ENCODE results near the gene PTGES2.

Gene PTGES2

DNA sequence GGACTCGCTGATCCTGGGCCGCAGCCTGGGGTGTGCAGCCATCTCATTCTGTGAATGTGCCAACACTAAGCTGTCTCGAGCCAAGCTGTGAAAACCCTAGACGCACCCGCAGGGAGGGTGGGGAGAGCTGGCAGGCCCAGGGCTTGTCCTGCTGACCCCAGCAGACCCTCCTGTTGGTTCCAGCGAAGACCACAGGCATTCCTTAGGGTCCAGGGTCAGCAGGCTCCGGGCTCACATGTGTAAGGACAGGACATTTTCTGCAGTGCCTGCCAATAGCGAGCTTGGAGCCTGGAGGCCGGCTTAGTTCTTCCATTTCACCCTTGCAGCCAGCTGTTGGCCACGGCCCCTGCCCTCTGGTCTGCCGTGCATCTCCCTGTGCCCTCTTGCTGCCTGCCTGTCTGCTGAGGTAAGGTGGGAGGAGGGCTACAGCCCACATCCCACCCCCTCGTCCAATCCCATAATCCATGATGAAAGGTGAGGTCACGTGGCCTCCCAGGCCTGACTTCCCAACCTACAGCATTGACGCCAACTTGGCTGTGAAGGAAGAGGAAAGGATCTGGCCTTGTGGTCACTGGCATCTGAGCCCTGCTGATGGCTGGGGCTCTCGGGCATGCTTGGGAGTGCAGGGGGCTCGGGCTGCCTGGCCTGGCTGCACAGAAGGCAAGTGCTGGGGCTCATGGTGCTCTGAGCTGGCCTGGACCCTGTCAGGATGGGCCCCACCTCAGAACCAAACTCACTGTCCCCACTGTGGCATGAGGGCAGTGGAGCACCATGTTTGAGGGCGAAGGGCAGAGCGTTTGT, 19.9 kb downstream of the PTGES2 start:
- H3K27me3 Mint-ChIP-seq (ENCODE audit: low read depth, poor library complexity): peaks cover 4% of the 10 kb centered on the region
- no peak overlapping the region for H3K27ac Mint-ChIP-seq
- H3K36me3 Mint-ChIP-seq (ENCODE audit: low read depth): peaks cover 18% of the 10 kb centered on the region
- no peak for DNase-seq
- H3K4me3 Mint-ChIP-seq: no peak overlapping the region
- H3K9me3 Mint-ChIP-seq: no peaks in the 10 kb centered on the region
- H3K4me1 Mint-ChIP-seq: peaks cover 49% of the 10 kb centered on the region
- no peak for TF ChIP-seq CTCF (IDR thresholded peaks at IDR 0.05)

DNA sequence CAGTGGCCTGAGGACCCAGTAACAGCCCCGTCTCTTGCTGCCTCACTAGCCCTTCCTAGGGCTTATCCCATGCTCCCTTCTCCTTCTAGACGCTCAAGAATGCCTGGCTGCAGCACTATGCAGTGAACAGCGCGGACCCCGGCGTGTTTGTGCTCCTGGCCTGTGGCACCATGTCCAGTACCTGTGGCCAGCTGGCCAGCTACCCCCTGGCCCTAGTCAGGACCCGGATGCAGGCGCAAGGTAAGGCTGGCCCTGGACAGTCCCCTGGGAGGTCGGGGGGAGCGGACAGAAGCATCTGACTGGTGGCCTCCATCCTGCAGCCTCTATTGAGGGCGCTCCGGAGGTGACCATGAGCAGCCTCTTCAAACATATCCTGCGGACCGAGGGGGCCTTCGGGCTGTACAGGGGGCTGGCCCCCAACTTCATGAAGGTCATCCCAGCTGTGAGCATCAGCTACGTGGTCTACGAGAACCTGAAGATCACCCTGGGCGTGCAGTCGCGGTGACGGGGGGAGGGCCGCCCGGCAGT, 20.5 kb downstream of the PTGES2 start:
- Mint-ChIP-seq H3K4me3 (no peak overlapping the region), H3K27ac (peak overlapping the region; percentile 80)
- TF ChIP-seq CTCF (IDR thresholded peaks at IDR 0.05): no peak

GRCh38 chr9:128106181-128106939, 21.2 kb downstream of the PTGES2 start:
- no peak overlapping the region for H3K4me3 Mint-ChIP-seq
- peaks cover 62% of the 10 kb centered on the region for H3K4me1 Mint-ChIP-seq
- peaks cover 4% of the 10 kb centered on the region for H3K27me3 Mint-ChIP-seq (ENCODE audit: low read depth, poor library complexity)
- TF ChIP-seq CTCF (IDR thresholded peaks at IDR 0.05): no peak
- peak overlapping the region; percentile 80 for H3K27ac Mint-ChIP-seq
- peaks cover 21% of the 10 kb centered on the region for H3K36me3 Mint-ChIP-seq (ENCODE audit: low read depth)
- DNase-seq: no peak
- no peaks in the 10 kb centered on the region for H3K9me3 Mint-ChIP-seq

More for the DNA sequence above, 20.5 kb downstream of the PTGES2 start:
- no peaks in the 10 kb centered on the region for H3K9me3 Mint-ChIP-seq
- no peak for DNase-seq
- H3K27me3 Mint-ChIP-seq (ENCODE audit: low read depth, poor library complexity): peaks cover 4% of the 10 kb centered on the region
- peaks cover 21% of the 10 kb centered on the region for H3K36me3 Mint-ChIP-seq (ENCODE audit: low read depth)
- peaks cover 56% of the 10 kb centered on the region for H3K4me1 Mint-ChIP-seq

DNA sequence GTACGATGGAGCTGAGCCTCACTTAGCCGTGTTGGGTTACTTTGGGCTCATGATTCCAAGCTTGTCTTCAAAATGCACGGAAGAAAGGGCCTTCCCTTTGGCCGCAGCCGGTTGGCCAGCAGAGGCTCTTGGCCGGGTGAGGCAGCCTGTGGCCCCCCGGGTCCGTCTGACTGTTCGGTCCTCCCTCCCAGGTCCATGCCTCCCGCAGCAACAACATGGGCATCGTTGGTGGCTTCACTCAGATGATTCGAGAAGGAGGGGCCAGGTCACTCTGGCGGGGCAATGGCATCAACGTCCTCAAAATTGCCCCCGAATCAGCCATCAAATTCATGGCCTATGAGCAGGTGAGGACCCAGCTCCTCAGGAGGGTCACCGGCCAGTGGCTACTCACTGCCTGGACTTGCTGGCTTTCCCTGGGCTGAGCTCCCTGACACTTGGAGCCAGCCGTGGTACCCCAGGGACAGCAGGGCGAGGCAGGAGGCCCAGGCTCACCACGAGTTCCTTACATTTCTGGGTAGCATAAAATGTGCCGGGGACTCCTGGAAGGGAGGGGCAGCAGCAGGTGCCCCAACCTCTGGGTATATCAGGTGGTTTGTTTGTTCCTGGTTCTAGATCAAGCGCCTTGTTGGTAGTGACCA, 21.9 kb downstream of the PTGES2 start:
- TF ChIP-seq CTCF (IDR thresholded peaks at IDR 0.05): no peak
- Mint-ChIP-seq H3K9me3 (no peaks in the 10 kb centered on the region), H3K4me1 (peaks cover 66% of the 10 kb centered on the region), H3K36me3 (ENCODE audit: low read depth) (peaks cover 21% of the 10 kb centered on the region), H3K27me3 (ENCODE audit: low read depth, poor library complexity) (peaks cover 4% of the 10 kb centered on the region), H3K4me3 (no peak overlapping the region), H3K27ac (no peak overlapping the region)
- no peak for DNase-seq

DNA sequence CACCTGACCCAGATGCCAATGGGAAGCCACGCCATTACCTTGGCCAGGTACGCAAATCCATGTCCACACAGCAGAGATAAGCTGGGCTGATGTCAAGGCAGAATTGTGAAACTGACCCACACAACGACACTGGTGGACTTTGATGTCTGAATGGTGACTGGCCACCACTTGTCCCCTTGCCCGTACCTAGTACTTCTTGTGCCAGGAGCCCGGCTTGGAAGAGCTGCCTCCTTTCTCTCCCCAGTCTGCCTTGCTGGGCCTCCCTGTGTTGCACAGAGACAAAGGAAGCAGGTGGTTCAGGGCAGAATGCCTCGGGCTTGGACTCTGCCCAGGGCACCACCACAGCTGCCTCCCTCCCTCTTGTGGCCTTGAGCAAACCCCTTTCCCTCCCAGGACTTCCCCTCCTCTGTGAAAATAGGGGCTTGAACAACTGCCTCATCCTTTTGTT, 23.3 kb downstream of the PTGES2 start:
- H3K4me3 Mint-ChIP-seq: no peak overlapping the region
- H3K4me1 Mint-ChIP-seq: peaks cover 68% of the 10 kb centered on the region
- no peaks in the 10 kb centered on the region for H3K9me3 Mint-ChIP-seq
- H3K27me3 Mint-ChIP-seq (ENCODE audit: low read depth, poor library complexity): no peaks in the 10 kb centered on the region
- peaks cover 16% of the 10 kb centered on the region for H3K36me3 Mint-ChIP-seq (ENCODE audit: low read depth)
- H3K27ac Mint-ChIP-seq: no peak overlapping the region
- DNase-seq: no peak
- no peak for TF ChIP-seq CTCF (IDR thresholded peaks at IDR 0.05)
